HG03575 (cell line): ENCODE results near the gene ATG10.
"Not testable (repeated sequence)": the region's sequence is repeated elsewhere in the genome, so short reads cannot be mapped to it uniquely, and the experiment has no call there.

Experiments
- ATAC-seq: cut with Tn5 transposase; IDR thresholded peaks from one replicate; pipeline ENCODE4 v1.9.1; 2021; ENCODE audit not compliant: unreplicated experiment, insufficient number of reproducible peaks, low FRiP score; ENCODE audit errors: extremely low read depth

The ATG10 gene

DNA sequence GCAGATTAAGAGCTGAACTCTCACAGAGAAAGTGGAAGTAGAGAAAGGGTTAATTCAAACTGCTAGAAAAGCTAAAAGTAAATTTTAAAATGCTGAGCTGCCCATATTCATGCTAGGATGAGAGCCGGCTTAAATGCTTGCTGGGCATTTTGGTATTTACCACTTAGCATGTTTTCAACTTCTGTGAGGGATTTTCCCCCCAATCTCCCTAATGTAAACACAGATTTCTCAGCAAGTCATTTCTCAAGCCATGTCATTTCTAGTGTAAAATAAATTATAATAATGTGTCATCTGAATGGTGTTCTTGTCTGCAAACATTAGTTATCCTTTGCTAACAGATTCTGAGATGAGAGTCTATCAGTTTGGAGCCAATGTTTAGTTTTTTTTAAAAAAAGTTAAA is 284.0 kb downstream of the ATG10 start:
- ATAC-seq, result no peak

DNA sequence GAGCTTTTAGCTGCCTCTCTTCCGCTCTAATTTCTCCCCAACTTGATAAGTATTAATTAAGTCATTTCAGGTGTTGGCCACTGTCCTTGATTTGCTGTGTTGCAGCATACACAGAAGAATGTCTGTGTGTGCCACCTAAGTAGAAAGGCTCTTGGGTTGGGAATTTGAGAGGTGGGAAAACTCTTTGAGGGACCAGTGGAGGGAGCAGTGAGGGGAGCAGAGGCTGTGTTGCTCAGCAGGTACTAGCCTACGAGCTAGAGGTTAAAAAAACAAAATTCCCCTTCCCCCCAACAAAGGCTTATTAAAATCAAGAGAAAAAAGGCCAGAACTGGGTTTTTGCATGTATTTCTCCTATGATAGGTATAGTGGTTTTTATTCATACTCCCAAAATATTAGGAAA is 285.4 kb downstream of the ATG10 start:
- no peak for ATAC-seq

DNA sequence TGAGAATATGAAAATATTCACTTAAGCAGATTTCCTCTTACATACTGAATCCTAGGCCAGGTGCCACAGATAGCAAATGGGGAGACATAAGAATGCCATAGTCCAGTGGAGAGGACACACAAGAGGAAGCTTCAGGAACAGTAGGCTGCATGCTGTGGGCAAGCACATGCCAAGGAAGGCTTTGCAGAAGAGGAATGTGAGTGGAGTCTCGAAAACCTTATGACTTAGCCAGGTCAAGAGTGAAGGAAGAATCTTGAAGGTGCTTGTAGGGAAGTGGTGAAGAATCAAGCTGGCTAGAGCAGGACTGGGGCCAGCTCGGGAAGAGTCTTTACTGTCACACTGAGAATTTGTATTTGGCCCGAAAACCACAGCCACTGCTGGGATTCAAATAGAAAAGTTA is 285.9 kb downstream of the ATG10 start:
- ATAC-seq, result no peak

DNA sequence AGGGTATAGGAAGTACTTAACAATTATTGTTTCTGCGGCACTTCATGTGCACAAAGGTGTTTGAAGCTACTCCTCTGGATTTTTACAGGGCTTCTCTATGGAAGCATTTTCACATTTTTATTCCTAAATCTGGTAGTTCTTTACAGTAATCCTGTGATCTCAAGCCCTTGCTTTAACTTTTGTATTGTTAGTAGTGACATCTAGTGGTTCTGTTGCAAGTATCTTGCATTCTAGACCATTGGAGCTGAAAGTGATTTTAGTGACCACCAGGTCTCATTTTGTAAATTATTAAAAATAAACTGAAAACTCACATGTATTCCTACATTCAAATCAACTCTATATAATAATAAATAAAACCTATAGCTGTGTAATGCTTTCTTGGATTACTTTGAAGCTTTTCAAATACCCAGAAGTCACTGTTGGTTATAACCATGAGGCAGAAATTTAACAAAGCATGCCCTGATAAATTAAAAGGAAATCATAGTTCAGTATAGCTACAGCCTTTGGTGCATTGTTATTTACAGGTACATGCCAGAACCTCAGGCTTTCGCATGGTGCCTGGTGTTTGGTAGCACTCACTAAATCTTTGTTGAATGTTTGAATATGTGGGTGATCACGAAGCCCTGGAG is 287.5 kb downstream of the ATG10 start:
- ATAC-seq, result no peak

DNA sequence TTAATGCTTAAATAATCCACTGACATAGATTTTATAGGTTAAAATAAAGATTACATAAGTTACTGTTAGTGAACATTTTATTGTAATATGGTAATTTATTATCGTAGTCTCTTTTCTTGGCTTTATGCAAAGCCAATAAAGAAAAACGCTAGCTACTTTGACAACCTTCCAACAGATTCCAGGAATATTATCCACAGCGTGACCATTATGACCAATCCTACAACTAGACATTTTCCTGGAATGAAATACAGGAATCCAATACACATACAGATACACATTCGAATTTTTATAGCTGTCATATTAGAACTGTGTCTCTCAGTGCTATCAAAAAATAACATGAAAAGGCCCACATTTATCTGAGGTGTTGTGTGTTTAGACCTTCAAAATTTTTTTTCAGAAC is 293.2 kb downstream of the ATG10 start:
- ATAC-seq, result no peak

DNA sequence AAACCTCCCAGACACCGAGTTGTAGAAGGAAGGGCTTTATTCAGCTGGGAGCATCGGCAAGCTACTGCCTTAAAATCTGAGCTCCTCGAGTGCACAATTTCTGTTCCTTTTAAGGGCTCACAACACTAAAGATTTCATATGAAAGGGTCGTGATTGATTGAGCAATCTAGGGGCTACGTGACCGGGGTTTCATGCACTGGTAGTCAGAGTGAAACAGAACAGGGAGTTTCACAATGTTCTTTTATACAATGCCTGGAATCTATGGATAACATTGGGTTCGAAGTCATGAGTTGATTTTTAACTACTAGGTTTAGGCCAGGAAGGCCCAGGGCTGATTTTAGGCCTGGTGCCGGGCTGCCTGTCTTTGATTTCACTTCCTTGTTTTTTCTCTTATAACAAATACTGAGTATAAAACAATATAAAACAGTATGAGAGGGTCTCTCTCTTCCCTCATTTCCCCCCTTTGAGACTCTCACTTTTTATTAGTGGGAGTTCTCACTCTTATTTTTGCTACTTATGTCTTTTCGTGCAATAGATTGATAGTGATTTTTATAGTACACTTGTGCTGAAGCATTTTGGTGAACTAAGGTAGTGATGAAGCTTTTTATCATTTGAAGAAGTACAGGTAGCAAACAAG is 295.6 kb downstream of the ATG10 start:
- ATAC-seq, result not testable (repeated sequence)

DNA sequence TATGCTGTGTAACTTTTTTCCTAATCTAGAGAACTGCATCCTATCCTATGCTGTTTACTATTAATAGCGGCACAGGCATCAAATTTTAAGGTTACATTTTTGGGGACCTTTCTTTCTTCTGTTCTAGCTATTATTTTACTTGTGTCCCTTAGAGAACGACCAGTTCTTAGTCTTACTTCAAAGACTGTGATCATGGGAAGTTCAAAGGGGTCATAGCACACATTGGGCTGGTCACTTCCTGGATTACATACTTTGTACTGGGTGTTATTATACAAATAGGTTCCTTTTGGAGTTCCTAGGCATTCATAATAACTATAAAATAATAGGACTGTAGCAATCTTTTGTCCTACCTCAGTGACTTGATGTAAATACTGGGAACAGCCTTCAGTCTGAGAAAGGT is 297.5 kb downstream of the ATG10 start:
- not testable (repeated sequence) for ATAC-seq

DNA sequence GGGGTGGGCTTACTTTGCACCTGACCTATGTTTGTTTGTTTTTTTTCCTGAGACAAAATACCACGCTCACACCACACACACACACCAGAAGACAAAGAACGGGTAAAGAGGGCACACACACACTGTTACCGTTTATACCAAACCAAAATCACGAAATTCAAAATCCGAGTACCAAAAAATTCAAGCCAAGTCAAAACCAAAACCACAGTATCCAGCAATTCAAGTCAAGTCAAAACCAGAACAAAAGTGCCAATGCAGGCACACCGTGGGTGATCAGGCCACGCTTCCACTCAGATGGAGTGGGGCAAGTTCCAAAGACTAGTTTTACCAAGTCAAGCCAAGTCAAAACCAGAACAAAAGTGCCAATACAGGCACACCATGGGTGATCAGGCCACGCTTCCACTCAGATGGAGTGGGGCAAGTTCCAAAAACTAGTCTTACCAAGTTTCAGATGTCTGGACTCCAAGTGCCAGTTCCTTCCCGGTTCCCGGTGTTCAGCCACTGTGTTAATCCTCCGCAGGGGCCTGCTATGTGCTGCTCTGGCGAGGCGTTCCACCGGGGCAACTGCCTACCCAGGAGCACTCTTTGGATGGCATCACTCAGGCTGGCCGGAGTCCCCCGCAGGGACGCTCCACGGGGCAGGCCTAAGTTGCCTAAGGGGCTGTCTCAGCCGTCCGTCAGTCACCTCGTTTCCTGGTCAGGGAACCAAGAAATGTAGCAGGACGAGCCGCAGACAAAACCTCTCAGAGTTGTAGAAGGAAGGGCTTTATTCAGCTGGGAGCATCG is 300.9 kb downstream of the ATG10 start:
- not testable (repeated sequence) for ATAC-seq

DNA sequence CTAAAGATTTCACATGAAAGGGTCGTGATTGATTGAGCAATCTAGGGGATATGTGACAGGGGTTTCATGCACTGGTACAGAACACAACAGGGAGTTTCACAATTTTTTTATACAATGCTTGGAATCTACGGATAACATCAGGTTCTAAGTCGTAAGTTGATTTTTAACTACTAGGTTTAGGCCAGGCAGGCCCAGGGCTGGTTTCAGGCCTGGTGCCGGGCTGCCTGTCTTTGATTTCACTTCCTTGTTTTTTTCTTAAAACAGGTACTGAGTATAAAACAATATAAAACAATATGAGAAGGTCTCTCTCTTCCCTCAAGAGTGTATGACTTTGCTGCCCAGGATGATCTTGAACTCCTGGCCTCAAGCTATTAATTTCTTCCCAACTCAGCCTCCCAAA is 301.6 kb downstream of the ATG10 start:
- not testable (repeated sequence) for ATAC-seq

DNA sequence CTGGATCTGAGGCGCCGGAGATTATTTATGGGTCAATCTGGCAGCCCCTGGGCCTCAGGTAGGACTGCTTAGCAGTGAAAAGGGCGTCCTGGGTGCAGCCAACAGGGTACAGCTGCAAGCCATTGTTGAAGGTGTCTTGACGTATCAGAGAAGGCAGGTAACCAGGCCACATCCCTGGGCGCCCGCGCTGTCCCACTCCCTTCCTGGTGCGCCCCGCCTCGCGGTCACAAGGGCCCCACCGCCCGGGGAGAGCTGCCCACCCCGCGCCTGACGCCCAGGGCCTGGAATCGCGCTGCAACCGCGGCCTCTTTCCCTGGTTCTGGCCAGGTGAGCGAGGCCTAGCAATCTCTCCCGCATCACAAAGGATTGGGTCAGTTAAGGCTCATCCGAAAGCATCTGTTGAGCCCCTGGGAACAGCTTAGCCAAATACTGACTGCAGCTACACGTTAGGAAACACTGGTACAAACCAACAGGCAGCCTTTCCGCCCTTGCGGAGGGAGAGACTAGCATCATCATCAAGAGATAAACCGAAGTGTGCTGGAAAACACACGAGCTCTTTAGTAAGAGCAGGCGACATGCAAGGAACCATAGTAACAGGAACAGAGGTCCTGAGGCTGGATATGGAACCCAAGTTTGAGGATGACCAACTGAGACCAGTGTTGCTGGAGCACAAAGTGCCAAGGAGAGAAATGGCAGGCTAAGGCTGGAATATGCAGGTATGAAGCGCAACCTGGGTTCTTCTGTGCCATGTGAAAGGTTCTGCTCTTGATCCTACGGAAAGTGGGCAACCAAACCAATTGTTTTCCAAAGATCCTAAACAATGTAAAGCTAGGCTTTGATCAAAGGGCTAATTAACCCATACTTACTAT is 302.8 kb downstream of the ATG10 start:
- ATAC-seq, result no peak

DNA sequence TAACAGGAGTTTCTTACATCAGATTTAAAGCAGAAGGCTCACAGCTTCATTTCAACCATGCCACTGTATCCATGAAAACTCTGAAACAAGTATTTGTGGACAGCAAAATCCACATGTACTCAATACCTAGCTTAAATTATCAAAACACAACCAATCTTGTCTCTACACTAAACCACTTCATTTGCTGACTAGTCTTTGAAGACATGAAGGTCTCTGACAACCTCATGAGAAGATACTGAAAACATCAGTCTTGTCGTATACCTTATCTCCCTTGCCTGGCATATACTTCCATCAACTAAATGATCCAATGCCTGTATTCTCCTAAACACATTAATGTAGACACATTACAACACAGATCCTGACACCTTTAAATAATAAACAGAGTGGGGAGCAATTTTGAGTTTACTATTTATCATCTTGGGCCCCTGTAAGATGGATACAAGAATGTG is 303.4 kb downstream of the ATG10 start:
- no peak for ATAC-seq

DNA sequence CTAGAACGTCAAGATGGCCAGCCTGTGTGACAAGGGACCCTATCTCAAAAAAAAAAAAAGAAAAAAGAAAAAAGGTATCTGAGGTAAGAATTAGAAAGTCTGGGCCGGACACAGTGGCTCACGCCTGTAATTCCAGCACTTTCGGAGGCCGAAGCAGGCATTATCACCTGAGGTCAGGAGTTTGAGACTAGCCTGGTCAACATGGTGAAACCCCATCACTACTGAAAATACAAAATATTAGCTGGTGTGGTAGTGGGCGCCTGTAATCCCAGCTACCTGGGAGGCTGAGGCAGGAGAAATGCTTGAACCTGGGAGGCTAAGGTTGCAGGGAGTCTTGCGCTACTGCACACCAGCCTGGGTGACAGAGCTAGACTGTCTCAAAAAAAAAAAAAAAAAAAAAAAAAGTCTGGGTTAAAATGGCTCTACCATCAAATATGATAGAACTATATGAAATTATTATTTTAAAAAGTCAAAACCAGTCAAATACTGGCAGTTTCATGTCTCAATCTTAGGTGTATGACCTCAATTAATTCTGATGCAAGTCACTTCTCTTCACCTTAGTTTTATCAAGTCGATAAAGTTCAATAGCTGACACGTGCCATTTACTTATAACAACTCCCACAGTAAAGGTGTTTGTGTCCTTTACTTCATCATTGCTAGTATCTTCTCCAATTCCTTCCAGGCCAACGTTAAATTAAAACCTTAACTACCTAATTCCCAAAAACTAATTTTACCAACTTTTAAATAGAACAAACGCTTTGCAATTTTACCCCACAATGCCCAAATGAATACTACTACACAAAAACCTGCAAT is 305.2 kb downstream of the ATG10 start:
- ATAC-seq, result no peak

DNA sequence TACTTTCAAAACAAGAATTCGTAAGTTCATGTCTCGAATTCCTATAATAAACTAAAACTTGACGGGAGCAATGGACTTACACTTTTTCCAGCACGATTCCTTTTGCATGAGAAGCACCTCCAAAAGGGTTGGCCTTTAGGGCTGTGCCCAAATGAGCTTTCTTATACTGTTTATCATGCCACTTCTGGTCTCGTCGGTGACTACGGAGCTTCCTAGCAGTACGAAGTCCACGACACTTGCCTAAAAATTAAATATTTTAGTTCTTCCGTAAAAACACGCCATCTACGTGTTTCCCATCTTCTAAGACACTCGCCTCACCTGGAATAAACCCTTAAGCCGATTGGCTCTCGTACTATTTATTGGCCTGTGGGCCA is 305.8 kb downstream of the ATG10 start:
- ATAC-seq, result no peak

DNA sequence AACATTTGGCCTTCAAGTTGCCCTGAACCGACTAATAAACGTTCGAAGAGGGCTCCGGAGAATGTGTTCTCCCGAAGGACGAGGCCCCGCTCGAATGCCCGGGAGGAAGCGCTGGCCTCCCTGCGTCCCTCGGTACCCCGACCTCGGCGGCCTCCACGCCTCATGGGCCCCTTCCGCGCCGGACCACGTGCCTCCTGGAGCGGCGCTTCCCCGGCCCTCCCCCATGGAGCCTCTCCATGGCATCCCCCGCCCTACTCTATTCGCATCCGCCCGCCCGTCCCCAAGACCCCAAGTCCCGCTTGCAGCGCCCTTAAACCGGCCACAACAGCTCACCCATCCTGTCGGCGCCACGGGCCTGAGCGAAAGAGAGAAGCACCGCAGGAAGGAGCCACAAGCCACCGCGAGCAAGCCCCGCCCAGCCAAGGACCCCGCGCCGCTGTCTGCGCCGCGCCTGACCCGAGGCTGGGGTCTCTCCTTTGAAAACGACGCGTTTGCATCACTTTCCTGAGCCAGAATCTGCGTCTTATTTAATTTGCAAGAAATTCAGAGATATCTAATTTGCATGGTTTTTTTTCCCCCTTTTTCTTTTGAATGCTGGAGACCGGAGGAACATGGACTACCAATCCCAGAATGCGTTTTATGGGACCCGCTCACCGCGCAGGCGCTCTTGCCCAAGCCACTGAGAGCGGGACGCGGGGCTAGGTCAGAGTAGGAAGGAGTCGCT is 306.3 kb downstream of the ATG10 start, which contains the start of gene RPS23:
TSS of gene RPS23 (minus strand) at position 368 of the 724 bp plus-strand sequence. CDS start at position 337, 31 bp downstream.
- ATAC-seq, result peak; percentile 78

DNA sequence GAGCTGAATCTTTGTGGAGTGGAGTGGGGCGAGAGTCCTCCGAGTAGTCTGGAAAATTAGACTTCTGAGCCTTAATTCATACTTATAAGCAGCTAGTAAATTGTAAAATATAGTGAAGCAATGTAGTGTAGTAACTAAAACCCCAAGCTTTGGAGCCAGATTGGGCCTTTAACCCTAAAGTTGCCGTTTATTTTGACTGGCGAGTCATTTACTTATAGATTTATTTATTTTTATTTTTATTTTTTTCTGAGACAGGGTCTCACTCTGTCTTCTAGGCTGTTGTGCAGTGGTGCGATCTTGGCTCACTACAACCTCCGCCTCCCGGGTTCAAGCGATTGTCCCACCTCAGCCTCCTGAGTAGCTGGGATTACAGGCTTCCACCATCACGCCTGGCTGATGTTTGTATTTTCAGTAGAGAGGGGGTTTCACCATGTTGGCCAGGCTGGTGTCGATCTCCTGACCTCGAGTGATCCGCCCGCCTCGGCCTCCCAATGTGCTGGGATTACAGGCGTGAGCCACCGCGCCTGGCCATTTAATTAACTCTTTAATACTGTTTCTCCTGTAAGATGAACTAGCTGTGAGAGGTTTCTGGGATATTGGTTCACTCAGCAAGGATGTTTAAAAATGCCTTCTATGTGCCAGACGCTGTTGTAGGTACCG is 307.0 kb downstream of the ATG10 start:
- no peak for ATAC-seq

DNA sequence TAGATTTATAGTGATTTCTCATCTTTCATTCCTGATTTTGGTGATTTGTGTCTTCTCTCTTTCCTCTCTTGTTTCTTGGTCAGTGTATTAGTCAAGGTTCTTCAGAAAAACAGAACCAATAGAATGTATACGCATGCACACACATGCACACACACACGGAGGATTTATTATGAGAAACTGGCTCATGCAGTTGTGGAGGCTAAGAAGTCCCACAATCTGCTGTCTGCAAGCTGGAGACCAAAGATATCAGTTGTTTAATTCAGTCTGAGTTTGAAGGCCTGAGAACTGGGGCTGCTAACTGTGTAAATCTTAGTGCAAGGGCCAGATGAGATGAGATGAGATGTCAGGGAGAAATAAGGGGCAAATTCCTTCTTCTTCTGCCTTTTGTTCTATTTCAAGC is 312.1 kb downstream of the ATG10 start:
- ATAC-seq, result no peak

DNA sequence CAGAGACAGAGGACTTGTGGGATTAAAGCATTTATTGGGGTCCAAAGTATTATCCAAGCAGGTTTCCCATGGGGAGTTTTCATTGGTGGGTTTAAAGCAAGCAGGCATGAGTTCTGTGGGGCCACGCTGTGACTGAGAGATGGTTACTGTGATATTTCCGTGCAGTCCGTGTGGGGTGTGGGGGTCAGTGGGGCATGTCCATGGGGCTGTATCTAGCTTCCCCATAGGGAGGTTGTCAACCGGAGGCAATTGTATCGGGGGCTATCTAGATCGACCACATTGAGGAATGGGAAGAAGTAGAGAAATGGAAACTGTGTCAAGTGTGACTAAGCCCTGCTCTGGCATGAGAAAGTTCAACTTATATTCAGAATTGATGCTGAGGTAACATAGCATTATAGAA is 313.4 kb downstream of the ATG10 start:
- no peak for ATAC-seq
